ENCODE measurements around the gene IL22.

DNA sequence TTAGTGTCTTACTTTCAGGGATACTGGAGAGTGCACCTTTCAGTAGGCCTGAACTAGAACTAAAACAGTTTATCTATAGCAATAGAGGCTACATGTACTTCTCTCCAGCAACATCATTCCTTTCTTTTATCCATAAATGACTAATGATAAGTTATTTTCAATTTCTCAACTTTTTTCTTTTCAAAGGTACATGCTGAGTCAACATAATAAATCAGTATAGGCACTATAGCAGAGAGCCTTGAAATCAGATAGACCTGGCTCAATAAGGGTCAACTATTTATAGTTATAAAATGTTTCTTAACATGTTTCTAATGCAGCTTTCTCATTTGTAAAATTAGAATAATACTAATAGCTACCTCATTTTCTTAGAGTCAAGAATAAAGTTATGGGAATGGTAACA is 5.6 kb downstream of the IL22 start:
- TF ChIP-seq FOXM1 (IDR thresholded peaks at IDR 0.05; ENCODE audit: borderline replicate concordance): no peak
- TF ChIP-seq HDGF (IDR thresholded peaks at IDR 0.05; ENCODE audit: borderline replicate concordance): no peak
- TF ChIP-seq BHLHE40 (IDR thresholded peaks at IDR 0.05; ENCODE audit: borderline replicate concordance): no peak
- no peak for TF ChIP-seq ELF4 (IDR thresholded peaks at IDR 0.05)
- TF ChIP-seq NFRKB (IDR thresholded peaks at IDR 0.05): no peak
- no peak for TF ChIP-seq SP1 (IDR thresholded peaks at IDR 0.05)
- TF ChIP-seq LEF1 (IDR thresholded peaks at IDR 0.05; ENCODE audit: borderline replicate concordance): no peak
- no peak for TF ChIP-seq TARDBP (IDR thresholded peaks at IDR 0.05)
- TF ChIP-seq, protein P1, sequence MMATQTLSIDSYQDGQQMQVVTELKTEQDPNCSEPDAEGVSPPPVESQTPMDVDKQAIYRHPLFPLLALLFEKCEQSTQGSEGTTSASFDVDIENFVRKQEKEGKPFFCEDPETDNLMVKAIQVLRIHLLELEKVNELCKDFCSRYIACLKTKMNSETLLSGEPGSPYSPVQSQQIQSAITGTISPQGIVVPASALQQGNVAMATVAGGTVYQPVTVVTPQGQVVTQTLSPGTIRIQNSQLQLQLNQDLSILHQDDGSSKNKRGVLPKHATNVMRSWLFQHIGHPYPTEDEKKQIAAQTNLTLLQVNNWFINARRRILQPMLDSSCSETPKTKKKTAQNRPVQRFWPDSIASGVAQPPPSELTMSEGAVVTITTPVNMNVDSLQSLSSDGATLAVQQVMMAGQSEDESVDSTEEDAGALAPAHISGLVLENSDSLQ (IDR thresholded peaks at IDR 0.05): no peak
- no peak for TF ChIP-seq FOXK2 (IDR thresholded peaks at IDR 0.05)
- TF ChIP-seq FOXA1 (IDR thresholded peaks at IDR 0.05): no peak
- no peak for TF ChIP-seq ZNF384 (IDR thresholded peaks at IDR 0.05)
- TF ChIP-seq L3MBTL2 (conservative IDR thresholded peaks at IDR 0.05): no peak
- TF ChIP-seq SUZ12 (IDR thresholded peaks at IDR 0.05): no peak

Measured in HEK293T (cell line).